CD14-positive monocyte (primary cell): ENCODE results near the gene MPP7. TPM values are rescaled to one million over a fixed set of nuclear protein-coding genes. Genes with fewer than 3 reads are reported as not detected.

Source experiments
- DNase-seq, 3 donors: peaks; one replicate each; pipeline ENCODE4 v3.0.0-alpha.2; 2011 to 2022
- H2AFZ ChIP-seq: 2 replicates; pipeline ENCODE4 v1.6.0; 2012; ENCODE audit warnings: mild to moderate bottlenecking, low read depth, low read length, inconsistent platforms; ENCODE audit not compliant: insufficient read depth, poor library complexity, severe bottlenecking
- H3K27ac ChIP-seq, 2 donors: 1 replicate in 1 of 2; 2 replicates in 1 of 2; pipeline ENCODE4 v1.5.1; 2012 to 2013; ENCODE audit warnings: low read length in 2 of 2, control low read depth in 1 of 2, inconsistent platforms in 1 of 2, low read depth in 1 of 2, mild to moderate bottlenecking in 1 of 2
- H3K27me3 ChIP-seq, 2 donors: one replicate each; pipeline versions ENCODE4 v1.6.0 to v1.6.1; 2011 to 2013; ENCODE audit warnings: low read length in 2 of 2; ENCODE audit not compliant: control insufficient read depth in 2 of 2, insufficient read depth in 2 of 2
- H3K36me3 ChIP-seq, 2 donors: replicated peaks in 1 of 2; 1 replicate in 1 of 2; 2 replicates in 1 of 2; pipeline versions ENCODE4 v1.5.1 to v1.6.1; 2012 to 2013; ENCODE audit warnings: low read length in 2 of 2, control low read depth in 1 of 2, inconsistent platforms in 1 of 2, mild to moderate bottlenecking in 1 of 2; ENCODE audit not compliant: insufficient read depth in 2 of 2, control insufficient read depth in 1 of 2
- H3K4me1 ChIP-seq, 2 donors: 1 replicate in 1 of 2; 2 replicates in 1 of 2; pipeline versions ENCODE4 v1.5.1 to v1.6.1; 2012 to 2013; ENCODE audit warnings: low read length in 2 of 2, control low read depth in 1 of 2, inconsistent platforms in 1 of 2, mild to moderate bottlenecking in 1 of 2, moderate library complexity in 1 of 2; ENCODE audit not compliant: insufficient read depth in 2 of 2, control insufficient read depth in 1 of 2
- H3K4me2 ChIP-seq: replicated peaks from 2 replicates; pipeline ENCODE3; 2012; ENCODE audit warnings: low read length, moderate library complexity, mild to moderate bottlenecking; ENCODE audit not compliant: poor library complexity, severe bottlenecking; ENCODE audit errors: extremely low read depth
- H3K4me3 ChIP-seq, 3 experiments: fragments of 200-600 bp in 1 of 3; sonication (generic) in 1 of 3; replicated peaks in 1 of 3; 1 replicate in 2 of 3; 2 replicates in 1 of 3; pipeline ENCODE4 v1.5.1; 2011 to 2013; ENCODE audit warnings: low read length in 3 of 3, mild to moderate bottlenecking in 3 of 3, control low read depth in 2 of 3, low read depth in 2 of 3, inconsistent platforms in 1 of 3, moderate library complexity in 1 of 3
- H3K79me2 ChIP-seq: 2 replicates; pipeline ENCODE4 v1.6.0; 2012; ENCODE audit warnings: mild to moderate bottlenecking, control low read depth, inconsistent platforms, low read length, moderate library complexity; ENCODE audit not compliant: insufficient read depth
- H3K9ac ChIP-seq: 2 replicates; pipeline ENCODE4 v1.6.0; 2017; ENCODE audit warnings: low read length, mild to moderate bottlenecking; ENCODE audit not compliant: insufficient read depth, poor library complexity, severe bottlenecking
- H3K9me3 ChIP-seq, 2 donors: replicated peaks in 1 of 2; 1 replicate in 1 of 2; 2 replicates in 1 of 2; pipeline versions ENCODE4 v1.5.1 to v1.6.1; 2012 to 2013; ENCODE audit warnings: low read length in 2 of 2, control low read depth in 1 of 2; ENCODE audit not compliant: control insufficient read depth in 1 of 2, insufficient read depth in 1 of 2
- H4K20me1 ChIP-seq: 2 replicates; pipeline ENCODE4 v1.6.0; 2012; ENCODE audit warnings: mild to moderate bottlenecking, low read length, control low read depth, moderate library complexity; ENCODE audit not compliant: insufficient read depth
- H3K27ac Mint-ChIP-seq, 7 donors: one replicate each; pipeline ENCODE4 v1.8.0; 2020; ENCODE audit warnings: mild to moderate bottlenecking in 7 of 7, mixed read lengths in 7 of 7, moderate library complexity in 6 of 7, inconsistent platforms in 2 of 7
- H3K27me3 Mint-ChIP-seq, 3 donors: one replicate each; pipeline ENCODE4 v1.8.0; 2021 to 2022; ENCODE audit warnings: low read depth in 3 of 3, mild to moderate bottlenecking in 3 of 3, mixed read lengths in 3 of 3, moderate library complexity in 3 of 3, inconsistent platforms in 1 of 3
- H3K36me3 Mint-ChIP-seq, 2 donors: one replicate each; pipeline ENCODE4 v1.8.0; 2020; ENCODE audit warnings: mixed read lengths in 2 of 2, inconsistent platforms in 1 of 2, mild to moderate bottlenecking in 1 of 2
- H3K4me1 Mint-ChIP-seq: one replicate; pipeline ENCODE4 v1.8.0; 2020; ENCODE audit warnings: mild to moderate bottlenecking, mixed read lengths
- H3K4me3 Mint-ChIP-seq, 2 donors: one replicate each; pipeline ENCODE4 v1.8.0; 2020; ENCODE audit warnings: mild to moderate bottlenecking in 2 of 2, mixed read lengths in 2 of 2, moderate library complexity in 1 of 2
- H3K9me3 Mint-ChIP-seq, 7 donors: one replicate each; pipeline ENCODE4 v1.8.0; 2020 to 2022; ENCODE audit warnings: mixed read lengths in 7 of 7, mild to moderate bottlenecking in 6 of 7, moderate library complexity in 6 of 7, inconsistent platforms in 2 of 7
- CTCF ChIP-seq: fragments of 200-600 bp; IDR thresholded peaks from one replicate; pipeline ENCODE4 v1.8.0; 2022; ENCODE audit warnings: antibody characterized with exemption, mild to moderate bottlenecking
- WGBS: methylation state at CpG from one replicate; pipeline ENCODE4 v1.1.5; 2013; ENCODE audit warnings: missing lambda C conversion rate; ENCODE audit not compliant: insufficient coverage; 5-methylcytosine and 5-hydroxymethylcytosine counted together
- intact Hi-C, 2 donors: fragments of 100-400 bp; cut with micrococcal nuclease; formaldehyde crosslinking; loops; one replicate each; pipeline versions ENCODE4 v1.15.0 to v1.15.1; 2023
- polyA plus RNA-seq, 3 donors: library from polyadenylated mRNA; depleted of rRNA in 1 of 3; unstranded in 2 of 3; stranded (reverse) in 1 of 3; fragments of 300-500 nt in 2 of 3; fragments of >200 nt in 1 of 3; fragmentation: Illumina TruSeq in 2 of 3; gene quantifications; 1 replicate in 2 of 3; 2 replicates in 1 of 3; pipeline ENCODE4 v1.2.3, GENCODE V29; 2012 to 2021

MPP7 gene
- polyA plus RNA-seq, 3 donors: 17.3 to 48.3 (median 33.6) TPM

GRCh38 chr10:28298951-28299350, 3.9 kb downstream of the MPP7 start:
- H3K36me3 Mint-ChIP-seq: peaks cover 5 to 21% of the 10 kb centered on the region in 2 donors
- Histone ChIP-seq H3K4me3 (no peak overlapping the region), H2AFZ (no peak overlapping the region), H3K27ac (peak overlapping the region in 1 of 2 donors; percentile 22), H3K9ac (no peak overlapping the region), H3K4me1 (peaks cover 28 to 31% of the 10 kb centered on the region in 2 donors), H3K36me3 (peaks cover 0 to 5% of the 10 kb centered on the region in 2 donors), H3K4me2 (no peak overlapping the region), H3K79me2 (peaks cover 97% of the 10 kb centered on the region), H4K20me1 (peaks cover 66% of the 10 kb centered on the region), H3K9me3 (no peaks in the 10 kb centered on the region), H3K27me3 (no peaks in the 10 kb centered on the region)
- no peaks in the 10 kb centered on the region for H3K9me3 Mint-ChIP-seq
- no CpG with 5 or more reads among the region's 5 CpGs for WGBS
- no peak for TF ChIP-seq CTCF
- no peak overlapping the region for H3K4me3 Mint-ChIP-seq
- peak overlapping the region in 3 of 7 donors; percentile 19 to 60 (median 46) for H3K27ac Mint-ChIP-seq
- H3K4me1 Mint-ChIP-seq: peaks cover 66% of the 10 kb centered on the region
- no peaks in the 10 kb centered on the region for H3K27me3 Mint-ChIP-seq
- intact Hi-C loops: no loop called here
- DNase-seq: no peak

GRCh38 chr10:28296023-28296422, 6.8 kb downstream of the MPP7 start:
- peaks cover 4 to 14% of the 10 kb centered on the region in 2 donors for H3K36me3 ChIP-seq
- no peaks in the 10 kb centered on the region for H3K27me3 ChIP-seq
- H3K27ac ChIP-seq: no peak overlapping the region
- no peak for DNase-seq
- no peak overlapping the region for H3K4me2 ChIP-seq
- Mint-ChIP-seq H3K9me3 (no peaks in the 10 kb centered on the region), H3K4me3 (no peak overlapping the region), H3K27me3 (peaks cover 0 to 2% (median 0%) of the 10 kb centered on the region in 3 donors), H3K36me3 (peaks cover 14 to 42% of the 10 kb centered on the region in 2 donors), H3K27ac (peak overlapping the region in 1 of 7 donors; percentile 21), H3K4me1 (peaks cover 54% of the 10 kb centered on the region)
- no peak overlapping the region for H3K4me3 ChIP-seq
- no peak overlapping the region for H2AFZ ChIP-seq
- H3K9me3 ChIP-seq: no peaks in the 10 kb centered on the region
- H3K4me1 ChIP-seq: peaks cover 11% of the 10 kb centered on the region in 2 donors
- peaks cover 96% of the 10 kb centered on the region for H4K20me1 ChIP-seq
- 100% methylated on average over 1 of the region's 1 CpG for WGBS
- intact Hi-C loops: no loop called here
- peaks cover 100% of the 10 kb centered on the region for H3K79me2 ChIP-seq
- TF ChIP-seq CTCF: no peak
- H3K9ac ChIP-seq: no peak overlapping the region
